Ecto neural progenitor cell (in vitro differentiated cells): Measurements from ENCODE around the gene PAPSS2.

ENCODE experiments used
- DNase-seq: peaks from one replicate; pipeline ENCODE4 v3.0.0-alpha.2; 2018; ENCODE audit warnings: low spot score

PAPSS2 gene

DNA sequence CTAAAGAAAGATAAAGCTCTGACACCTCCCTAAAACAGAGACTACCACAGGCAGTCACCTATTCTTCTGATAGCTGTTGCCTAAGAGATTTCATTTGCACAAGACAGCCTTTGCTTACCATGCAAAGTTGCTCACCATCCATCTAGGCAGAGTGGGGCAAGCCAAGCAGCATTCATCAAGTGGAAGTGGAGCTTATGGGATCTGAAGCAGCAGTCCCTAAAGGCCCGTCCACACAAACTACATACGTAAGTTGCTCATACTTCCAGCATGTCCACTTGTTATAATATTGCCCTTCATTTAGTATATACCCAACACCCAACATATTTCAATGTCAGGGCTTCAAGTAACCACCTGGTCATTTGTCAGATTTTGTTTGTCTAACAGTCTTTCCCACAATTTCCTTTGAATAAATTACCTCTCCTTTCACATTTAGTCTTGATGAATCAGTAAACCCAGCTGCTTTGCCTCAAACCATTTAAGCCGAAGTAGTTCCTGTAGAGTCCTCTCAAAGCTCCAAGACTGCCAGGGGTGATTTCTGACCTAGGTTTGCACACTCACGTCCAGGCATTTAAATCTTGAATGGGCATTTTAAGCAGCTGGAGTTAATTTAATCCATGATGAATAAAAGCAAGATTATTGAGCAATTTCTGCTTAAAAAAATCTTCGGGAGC, 90.5 kb downstream of the PAPSS2 start:
- no peak for DNase-seq

DNA sequence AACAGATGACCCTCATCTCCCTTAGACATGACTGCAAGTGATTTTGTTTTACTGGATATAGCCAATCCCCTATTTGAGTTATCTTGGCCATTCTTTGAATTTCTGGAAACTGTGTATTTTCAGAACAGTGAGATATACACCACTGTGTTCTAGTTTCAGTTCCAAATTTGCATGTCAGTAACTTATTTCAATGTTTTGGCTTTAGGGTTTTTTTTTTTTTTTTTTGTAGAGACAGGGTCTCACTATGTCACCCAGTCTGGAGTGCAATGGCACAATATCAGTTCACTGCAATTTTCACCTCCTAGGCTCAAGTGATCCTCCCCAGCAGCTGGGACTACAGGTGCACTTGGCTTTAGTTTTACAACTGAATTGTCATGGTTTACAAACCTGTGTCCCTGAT, 91.1 kb downstream of the PAPSS2 start:
- no peak for DNase-seq

DNA sequence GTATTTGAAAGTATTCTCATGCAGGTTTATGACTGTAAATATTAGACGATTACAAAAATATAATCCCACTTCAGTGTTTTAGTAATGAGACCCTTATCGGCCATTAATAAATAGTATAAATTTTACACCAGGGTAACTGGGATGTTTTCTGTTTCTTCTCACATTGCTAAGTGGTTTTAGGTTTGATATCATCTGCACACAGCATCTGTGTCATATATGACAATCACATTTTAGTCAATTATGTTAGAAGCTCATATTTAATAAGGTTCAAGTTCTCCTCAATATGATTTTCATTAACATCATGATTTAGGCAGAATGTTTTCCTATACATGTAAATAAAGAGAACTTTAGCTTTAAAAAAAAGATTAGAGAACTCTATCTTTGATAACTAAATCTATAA, 91.6 kb downstream of the PAPSS2 start:
- DNase-seq: no peak

DNA sequence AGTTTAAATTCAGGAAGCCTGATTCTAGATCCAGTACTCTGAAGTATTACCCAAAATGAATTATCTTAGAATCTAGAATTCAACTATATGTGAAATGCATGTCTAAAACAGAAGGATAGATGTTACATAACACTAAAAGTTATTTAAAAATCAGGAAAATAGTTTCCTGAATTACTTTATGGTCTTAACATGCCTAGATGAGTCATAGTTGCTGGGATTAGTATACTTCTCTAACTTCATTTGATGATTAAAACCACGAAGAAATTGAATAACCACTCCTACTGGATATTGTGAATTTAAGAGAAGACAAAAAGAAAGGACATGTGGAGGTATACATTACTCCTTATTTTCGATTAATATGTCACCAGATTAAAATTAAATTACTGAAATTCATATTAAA, 92.9 kb downstream of the PAPSS2 start:
- DNase-seq: no peak

DNA sequence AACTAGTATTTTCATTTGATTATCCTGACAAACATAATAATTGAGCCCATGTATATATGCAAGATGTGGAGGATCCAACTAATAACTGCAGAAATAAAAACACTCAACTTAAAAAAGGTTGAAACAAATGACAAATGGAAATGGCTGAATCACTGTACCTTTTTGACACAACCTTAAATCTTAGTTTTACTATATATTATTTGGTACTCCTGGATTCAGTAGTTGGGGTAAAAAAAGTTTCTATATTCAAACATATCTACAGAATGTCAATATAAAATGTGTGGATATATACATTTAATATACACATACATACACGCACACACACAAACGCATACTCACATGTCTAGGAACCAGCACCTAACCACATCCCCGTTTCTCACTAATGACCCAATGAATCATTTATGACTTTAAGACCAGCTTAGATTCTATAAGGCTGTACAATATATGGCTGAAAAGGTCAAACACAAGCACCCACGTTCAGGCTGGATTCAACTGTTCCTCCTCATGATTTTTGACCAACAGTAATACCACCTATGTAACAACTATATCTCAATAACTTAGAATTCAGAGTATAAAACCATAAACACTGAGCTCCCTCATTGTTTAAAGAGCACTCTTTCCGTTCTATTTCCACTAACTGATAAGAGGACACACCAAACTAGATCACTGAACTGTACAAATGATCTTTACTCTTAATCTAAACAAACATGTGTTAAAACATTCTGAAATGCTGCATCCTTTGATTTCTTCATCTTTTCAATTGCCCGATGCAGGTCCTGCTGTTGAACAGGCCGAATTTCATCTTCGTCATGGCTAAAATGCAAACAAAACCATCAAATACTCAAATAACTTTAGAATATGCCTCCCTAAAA, 94.6 kb downstream of the PAPSS2 start:
- DNase-seq: no peak

DNA sequence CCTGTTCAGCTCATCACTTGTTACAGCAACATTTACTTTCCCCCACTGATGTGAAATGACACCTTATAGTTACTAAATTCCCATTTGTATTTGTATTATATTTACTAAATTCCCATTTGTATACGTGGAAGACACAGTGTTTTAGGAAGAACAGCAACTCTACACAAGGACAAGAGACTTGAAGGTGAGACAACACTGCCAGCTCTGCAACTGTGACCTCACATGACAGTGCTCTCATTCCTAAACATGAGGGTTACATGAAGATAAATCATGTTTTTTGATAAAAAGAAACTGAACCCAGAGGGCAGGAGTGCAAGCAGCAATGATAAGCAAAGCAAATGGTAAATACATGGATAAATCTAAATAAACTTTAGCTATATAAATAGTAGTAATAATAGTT, 98.0 kb downstream of the PAPSS2 start:
- no peak for DNase-seq

DNA sequence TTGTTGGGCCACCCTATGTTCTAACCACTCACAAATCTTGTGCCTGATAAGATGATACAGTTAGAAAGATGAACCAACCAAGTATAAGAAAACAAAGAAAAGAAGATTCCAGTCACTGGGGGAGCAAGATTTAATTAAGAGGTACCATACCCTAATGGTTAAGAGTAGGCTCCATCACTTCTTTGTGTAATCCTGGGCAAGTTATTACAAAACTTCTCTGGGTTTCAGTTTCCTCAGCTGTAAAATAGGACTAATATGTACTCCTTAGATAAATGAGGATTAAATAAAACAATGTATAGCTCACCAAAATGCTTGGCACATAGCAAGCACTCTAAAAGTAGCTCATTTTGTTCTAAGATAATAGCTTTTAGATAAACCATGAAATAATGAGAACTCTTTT, 99.9 kb downstream of the PAPSS2 start:
- DNase-seq: no peak

DNA sequence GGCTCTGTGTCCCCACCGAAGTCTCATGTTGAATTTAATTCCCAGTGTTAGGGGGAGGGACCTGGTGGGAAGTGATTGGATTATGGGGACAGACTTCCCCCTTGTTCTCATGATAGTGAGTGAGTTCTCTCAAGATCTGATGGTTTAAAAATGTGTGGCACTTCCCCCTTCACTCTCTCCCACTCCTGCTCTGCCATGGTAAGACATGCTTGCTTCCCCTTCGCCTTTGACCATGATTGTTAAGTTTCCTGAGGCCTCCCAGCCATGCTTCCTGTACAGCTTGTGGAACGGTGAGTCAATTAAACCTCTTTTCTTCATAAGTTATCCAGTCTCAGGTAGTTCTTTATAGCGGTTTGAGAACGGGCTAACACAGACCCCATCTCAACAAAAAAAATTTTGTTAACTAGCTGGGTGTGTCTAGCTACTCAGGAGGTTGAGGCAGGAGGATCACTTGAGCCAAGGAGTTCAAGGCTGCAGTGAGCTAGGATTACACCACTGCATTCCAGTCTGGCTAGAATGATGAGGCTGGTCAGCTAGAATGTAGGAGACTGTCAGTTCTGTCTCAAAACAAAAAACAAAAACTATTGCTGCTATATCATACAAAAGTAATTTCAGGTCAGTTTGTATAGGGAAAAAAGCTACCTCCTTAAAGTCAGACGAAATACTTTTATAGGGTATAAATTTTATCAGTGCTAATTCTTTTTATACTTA, 100.7 kb downstream of the PAPSS2 start:
- DNase-seq: no peak

DNA sequence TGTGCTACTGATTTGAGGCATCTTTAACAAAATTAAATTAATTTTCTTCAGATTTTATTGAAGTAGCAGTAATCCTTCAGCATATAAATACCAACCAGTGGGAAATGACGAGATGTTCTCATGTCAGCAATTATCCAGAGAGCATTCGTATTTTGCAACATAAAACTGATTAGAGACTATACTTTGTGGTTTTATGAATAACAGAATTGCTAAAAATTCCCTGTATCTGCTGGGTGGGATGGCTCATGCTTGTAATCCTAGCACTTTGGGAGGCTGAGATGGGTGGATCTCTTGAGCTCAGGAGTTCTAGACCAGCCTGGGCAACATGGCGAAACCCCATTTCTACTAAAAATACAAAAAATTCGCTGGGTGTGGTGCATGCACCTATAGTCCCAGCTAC, 101.5 kb downstream of the PAPSS2 start:
- DNase-seq: no peak

DNA sequence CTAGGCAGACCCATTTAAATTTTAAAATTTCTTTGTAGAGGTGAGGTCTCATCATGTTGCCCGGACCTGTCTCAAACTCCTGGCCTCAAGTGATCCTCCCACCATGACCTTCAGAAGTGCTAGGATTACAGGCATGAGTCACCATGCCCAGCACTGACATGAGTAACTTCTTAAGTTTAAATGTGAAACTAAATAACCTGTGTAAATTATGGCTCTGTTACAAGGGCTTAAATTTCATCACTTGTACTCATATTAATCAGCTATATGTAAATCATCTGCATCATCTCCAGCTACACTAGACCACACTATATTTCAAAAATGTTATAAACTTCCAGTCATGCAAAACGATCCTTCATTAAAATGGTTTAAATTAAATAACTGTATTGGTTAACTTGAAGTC, 102.2 kb downstream of the PAPSS2 start:
- no peak for DNase-seq

DNA sequence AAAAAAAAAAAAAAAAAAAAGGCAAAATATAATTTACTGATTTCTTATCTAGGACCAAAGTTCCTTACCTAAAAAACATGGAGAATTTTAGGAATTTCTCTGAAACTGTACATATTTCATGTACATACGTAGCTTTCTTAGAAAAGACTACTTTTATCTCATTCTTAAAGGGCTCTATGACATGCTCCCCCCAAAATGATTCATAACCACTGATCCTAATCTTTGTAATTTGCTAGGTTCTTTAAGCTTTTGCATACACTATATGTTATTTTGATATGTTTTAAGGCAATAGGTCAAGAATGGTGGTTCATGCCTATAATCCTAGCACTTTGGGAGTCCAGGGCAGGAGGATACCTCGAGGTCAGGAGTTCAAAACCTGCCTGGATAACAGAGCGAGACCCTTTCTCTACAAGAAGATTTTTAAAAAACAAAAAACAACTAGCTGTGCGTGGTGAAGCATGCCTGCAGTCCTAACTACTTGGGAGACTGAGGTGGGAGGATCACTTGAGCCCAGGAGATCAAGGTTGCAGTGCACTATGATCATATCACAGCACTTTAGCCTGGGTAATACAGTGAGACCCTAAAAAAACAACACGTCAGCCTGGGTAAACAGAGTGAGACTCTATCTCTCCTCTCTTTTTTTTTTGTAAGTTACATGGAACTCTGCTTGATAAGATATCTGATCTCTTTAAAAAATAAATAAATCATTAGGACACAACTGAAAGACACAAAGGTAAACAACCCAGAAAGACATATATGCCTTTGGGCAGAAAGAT, 103.6 kb downstream of the PAPSS2 start:
- DNase-seq: no peak

DNA sequence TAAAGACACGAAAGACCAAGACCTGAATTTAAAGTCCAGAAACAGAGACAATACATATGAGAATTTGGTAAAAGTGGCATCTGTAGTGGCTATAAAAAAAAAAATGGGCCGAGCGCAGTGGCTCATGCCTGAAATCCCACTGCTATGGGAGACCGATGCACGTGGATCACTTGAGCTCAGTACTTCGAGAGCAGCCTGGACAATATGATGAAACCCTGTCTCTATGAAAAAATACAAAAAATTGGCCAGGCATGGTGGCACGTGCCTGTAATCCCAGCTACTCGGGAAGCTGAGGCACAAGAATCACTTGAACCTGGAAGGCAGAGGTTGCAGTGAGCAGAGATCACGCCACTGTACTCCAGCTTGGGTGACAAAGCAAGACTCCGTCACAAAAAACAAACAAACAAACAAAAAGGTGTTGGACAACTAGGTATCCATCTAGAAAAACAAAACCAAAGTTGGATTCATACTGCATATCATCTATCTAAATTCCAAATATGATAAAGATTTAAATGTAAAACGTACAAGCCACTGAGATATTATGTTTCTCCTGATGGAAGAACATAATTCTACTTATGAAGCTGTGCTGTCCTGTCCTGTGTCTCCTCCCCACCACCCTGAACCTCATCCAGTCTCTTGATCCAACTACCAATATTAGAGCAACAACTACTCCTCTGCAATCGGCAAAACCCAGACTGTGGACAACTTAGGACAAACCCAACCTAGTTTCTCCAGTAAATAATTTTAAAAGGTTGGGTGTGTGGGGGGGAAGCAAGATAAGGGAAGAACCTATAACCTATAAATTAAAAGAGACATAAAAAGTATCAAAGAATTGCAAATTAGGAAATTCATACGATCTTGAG, 104.6 kb downstream of the PAPSS2 start:
- no peak for DNase-seq

DNA sequence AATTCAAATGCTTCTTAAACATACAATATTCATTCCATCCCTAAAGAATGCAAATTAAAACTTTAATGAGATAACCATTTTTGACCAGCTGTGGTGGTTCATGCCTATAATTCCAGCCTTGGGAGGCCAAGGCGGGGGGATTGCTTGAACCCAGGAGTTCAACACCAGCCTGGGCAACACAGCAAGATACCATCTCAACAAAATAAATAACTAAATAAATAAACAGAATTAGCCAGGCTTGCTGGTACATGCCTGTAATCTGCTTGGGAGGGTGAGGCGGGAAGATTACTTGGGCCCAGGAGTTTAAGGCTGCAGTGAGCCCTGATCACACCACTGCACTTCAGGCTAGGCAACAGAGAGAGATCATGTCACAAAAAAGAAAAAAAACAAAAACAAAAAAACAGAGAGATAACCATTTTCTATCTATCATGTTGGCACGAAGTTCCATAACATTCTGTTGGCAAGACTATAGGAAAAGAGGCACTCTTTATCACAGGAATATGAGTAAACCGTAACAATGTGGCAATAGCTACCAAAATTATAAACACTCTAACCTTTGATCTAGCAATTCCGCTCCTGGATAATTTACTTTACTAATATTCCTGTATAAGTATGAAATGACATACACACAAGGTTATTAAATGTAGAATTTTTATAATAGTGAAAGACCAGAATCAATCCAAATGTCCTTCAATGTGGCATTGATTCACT, 106.1 kb downstream of the PAPSS2 start:
- DNase-seq: no peak

DNA sequence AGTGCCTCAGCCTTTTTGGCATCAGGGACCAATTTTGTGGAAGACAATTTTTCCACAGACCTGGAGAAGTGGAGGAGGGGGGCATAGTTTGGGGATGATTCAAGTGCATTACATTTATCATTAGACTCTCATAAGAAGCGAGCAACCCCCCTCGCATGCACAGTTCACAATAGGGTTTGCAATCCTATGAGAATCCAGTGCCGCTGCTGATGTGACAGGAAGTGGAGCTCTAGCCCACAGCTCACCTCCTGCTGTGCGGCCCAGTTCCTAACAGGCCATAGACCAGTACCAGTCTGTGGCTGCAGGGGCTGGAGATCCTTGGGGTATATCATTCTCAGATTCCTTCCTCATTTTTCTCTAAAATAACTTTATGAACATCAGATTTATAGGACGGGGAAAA, 107.6 kb downstream of the PAPSS2 start:
- no peak for DNase-seq

DNA sequence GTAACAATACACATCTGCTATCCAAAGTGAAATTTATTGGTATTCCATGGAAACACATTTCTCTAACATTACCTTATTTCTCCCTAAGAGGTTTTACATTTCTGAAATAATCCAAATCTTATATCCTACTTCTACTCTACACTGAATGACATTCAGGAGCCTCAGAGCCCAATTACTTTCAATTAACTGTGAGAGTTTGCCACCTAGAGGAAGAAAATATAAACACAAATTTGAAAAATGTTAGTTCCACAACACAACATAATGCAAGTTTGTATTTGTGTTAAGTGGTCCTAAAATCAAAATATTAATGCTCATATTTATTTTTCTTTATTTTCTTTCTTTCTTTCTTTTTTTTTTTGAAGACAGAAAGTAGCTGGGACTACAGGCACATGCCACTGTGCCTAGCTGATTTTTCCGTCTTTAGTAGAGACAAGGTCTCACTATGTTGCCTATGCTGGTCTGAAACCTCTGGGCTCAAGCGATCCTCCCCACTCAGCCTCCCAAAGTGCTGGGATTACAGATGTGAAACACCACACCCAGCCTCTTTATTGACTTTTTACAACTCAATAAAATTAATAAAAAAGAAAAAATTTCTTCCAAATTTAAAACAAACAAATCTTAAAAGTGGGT, 112.3 kb downstream of the PAPSS2 start:
- DNase-seq: no peak

DNA sequence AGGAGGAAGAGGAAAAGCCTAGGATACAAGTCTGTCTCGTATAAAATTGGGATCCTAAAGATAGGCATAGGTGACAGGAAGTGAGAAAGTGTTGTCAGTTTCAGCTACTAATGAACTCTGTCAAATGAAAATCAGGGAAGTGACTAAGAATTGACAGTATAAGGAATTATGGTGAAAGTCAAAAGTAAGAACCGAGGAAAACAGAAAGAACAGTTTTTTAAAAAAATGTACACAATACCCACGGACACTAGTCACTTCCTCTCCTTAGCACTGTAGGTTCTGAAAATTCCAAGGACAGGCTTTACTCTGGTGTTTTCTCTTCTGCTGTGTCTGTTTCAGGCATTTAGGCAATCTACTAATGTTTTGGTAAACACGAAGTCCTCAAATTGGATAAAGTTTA, 116.1 kb downstream of the PAPSS2 start:
- DNase-seq: no peak

DNA sequence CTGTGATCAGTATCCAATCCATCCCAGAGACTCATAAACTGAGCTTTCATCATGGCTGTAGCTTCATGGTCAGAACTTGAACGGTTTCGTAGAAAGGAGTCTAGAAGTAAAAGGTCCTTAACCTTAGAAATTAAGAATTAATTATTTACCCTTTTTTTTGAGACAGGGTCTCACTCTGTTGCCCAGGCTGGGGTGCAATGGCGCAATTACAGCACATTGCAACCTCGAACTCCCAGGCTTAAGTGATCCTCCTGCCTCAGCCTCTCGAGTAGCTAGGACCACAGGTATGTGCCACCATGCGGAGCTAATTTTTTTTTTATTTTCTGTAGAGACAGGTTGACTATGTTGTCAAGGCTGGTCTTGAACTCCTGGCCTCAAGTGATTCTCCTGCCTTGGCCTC, 116.7 kb downstream of the PAPSS2 start:
- no peak for DNase-seq

DNA sequence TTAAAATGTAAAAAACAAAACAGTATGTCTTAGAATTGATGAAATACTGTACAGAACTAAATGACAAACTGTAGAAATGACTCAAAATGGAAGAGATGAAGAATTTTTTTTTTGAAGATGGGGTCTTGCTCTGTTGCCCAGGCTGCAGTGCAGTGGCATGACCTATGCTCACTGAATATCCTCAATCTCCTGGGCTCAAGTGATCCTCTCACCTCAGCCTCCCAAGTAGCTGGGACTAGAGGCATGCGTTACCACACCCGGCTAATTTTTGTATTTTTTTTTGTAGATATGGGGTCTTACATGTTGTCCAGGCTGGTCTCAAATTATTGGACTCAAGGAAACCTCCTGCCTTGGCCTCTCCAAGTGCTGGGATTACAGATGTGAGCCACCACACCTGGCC, 121.9 kb downstream of the PAPSS2 start:
- no peak for DNase-seq

DNA sequence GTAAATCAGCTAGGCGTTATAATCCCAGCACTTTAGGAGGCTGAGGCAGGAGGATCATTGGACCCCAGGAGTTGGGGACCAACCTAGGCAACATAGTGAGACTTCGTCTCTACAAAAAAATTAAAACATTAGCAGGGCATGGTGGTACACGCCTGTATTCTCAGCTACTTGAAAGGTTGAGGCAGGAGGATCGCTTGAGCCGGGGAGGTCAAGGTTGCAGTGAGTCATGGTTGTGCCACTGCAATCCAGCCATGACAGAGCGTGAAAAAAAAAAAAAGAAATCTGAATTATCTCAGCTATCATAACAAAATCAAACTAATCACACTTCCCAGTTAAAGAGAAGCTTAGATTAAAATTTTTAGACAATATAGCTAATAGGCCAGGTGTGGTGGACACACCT, 123.0 kb downstream of the PAPSS2 start:
- no peak for DNase-seq

DNA sequence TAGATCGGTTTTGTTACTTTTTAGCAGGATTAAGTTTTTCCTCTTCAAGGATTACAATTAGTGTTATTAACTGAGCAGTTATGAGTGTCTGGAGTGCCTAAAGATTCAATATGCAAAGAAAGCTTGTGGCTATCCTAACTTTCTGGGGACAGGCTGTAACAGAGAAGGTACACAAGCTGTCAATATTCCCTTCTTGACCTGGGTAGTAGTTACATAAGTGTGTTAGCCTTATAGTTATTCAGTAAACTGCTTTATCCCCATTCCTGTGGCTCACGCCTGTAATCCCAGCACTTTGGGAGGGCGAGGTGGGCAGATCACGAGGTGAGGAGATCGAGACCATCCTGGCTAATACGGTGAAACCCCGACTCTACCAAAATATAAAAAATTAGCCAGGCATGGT, 126.7 kb downstream of the PAPSS2 start:
- no peak for DNase-seq
